Measurements from ENCODE around the gene PLSCR4.

The PLSCR4 gene

GRCh38 chr3:146156666-146157314 lies 94.1 kb downstream of the PLSCR4 start:
- peak overlapping the region in 1 of 2 donors; percentile 55 for H3K9ac ChIP-seq (ENCODE audit: low read depth in 1 of 2, low read length in 2 of 2)

GRCh38 chr3:146156095-146156494 lies 94.8 kb downstream of the PLSCR4 start:
- no peaks in the 10 kb centered on the region for H3K9me3 ChIP-seq (ENCODE audit: control insufficient read depth in 2 of 2, low read length in 2 of 2)
- H3K36me3 ChIP-seq (ENCODE audit: control insufficient read depth in 2 of 2, insufficient read depth in 2 of 2, low read length in 2 of 2), result no peaks in the 10 kb centered on the region
- no peaks in the 10 kb centered on the region for H3K27me3 ChIP-seq (ENCODE audit: control insufficient read depth in 2 of 2, insufficient read depth in 2 of 2, low read length in 2 of 2)
- peaks cover 9 to 20% of the 10 kb centered on the region in 2 donors for H3K4me1 ChIP-seq (ENCODE audit: control insufficient read depth in 2 of 2, insufficient read depth in 2 of 2, low read length in 2 of 2)
- H3K27ac ChIP-seq (ENCODE audit: low read depth in 2 of 2, low read length in 2 of 2), result peak overlapping the region; percentile 35 to 60
- H3K4me3 ChIP-seq (ENCODE audit: low read length in 2 of 2), result peak overlapping the region; percentile 36 to 57
- peak overlapping the region in 1 of 2 donors; percentile 55 for H3K9ac ChIP-seq (ENCODE audit: low read depth in 1 of 2, low read length in 2 of 2)

More at GRCh38 chr3:146156666-146157314, 94.1 kb downstream of the PLSCR4 start:
- H3K36me3 ChIP-seq (ENCODE audit: control insufficient read depth in 2 of 2, insufficient read depth in 2 of 2, low read length in 2 of 2), result no peaks in the 10 kb centered on the region
- H3K27me3 ChIP-seq (ENCODE audit: control insufficient read depth in 2 of 2, insufficient read depth in 2 of 2, low read length in 2 of 2), result no peaks in the 10 kb centered on the region
- no peaks in the 10 kb centered on the region for H3K9me3 ChIP-seq (ENCODE audit: control insufficient read depth in 2 of 2, low read length in 2 of 2)
- H3K4me1 ChIP-seq (ENCODE audit: control insufficient read depth in 2 of 2, insufficient read depth in 2 of 2, low read length in 2 of 2), result peaks cover 9 to 24% of the 10 kb centered on the region in 2 donors
- peak overlapping the region; percentile 46 to 48 for H3K4me3 ChIP-seq (ENCODE audit: low read length in 2 of 2)
- H3K27ac ChIP-seq (ENCODE audit: low read depth in 2 of 2, low read length in 2 of 2), result peak overlapping the region; percentile 69 to 77

GRCh38 chr3:146154995-146155394 lies 95.9 kb downstream of the PLSCR4 start:
- Histone ChIP-seq H3K9ac (ENCODE audit: low read depth in 1 of 2, low read length in 2 of 2) (no peak overlapping the region), H3K4me3 (ENCODE audit: low read length in 2 of 2) (no peak overlapping the region), H3K9me3 (ENCODE audit: control insufficient read depth in 2 of 2, low read length in 2 of 2) (no peaks in the 10 kb centered on the region), H3K36me3 (ENCODE audit: control insufficient read depth in 2 of 2, insufficient read depth in 2 of 2, low read length in 2 of 2) (no peaks in the 10 kb centered on the region), H3K27me3 (ENCODE audit: control insufficient read depth in 2 of 2, insufficient read depth in 2 of 2, low read length in 2 of 2) (no peaks in the 10 kb centered on the region), H3K27ac (ENCODE audit: low read depth in 2 of 2, low read length in 2 of 2) (no peak overlapping the region), H3K4me1 (ENCODE audit: control insufficient read depth in 2 of 2, insufficient read depth in 2 of 2, low read length in 2 of 2) (peaks cover 9 to 20% of the 10 kb centered on the region in 2 donors)

- Histone ChIP-seq H3K9me3 (ENCODE audit: control insufficient read depth in 2 of 2, low read length in 2 of 2) (no peaks in the 10 kb centered on the region), H3K36me3 (ENCODE audit: control insufficient read depth in 2 of 2, insufficient read depth in 2 of 2, low read length in 2 of 2) (no peaks in the 10 kb centered on the region), H3K27ac (ENCODE audit: low read depth in 2 of 2, low read length in 2 of 2) (no peak overlapping the region), H3K4me1 (ENCODE audit: control insufficient read depth in 2 of 2, insufficient read depth in 2 of 2, low read length in 2 of 2) (peaks cover 9 to 20% of the 10 kb centered on the region in 2 donors), H3K9ac (ENCODE audit: low read depth in 1 of 2, low read length in 2 of 2) (no peak overlapping the region), H3K4me3 (ENCODE audit: low read length in 2 of 2) (no peak overlapping the region), H3K27me3 (ENCODE audit: control insufficient read depth in 2 of 2, insufficient read depth in 2 of 2, low read length in 2 of 2) (no peaks in the 10 kb centered on the region)
These were observed 96.6 kb downstream of the PLSCR4 start for GRCh38 chr3:146154316-146154715.

- H3K9ac ChIP-seq (ENCODE audit: low read depth in 1 of 2, low read length in 2 of 2), result no peak overlapping the region
- H3K4me3 ChIP-seq (ENCODE audit: low read length in 2 of 2), result no peak overlapping the region
- no peak overlapping the region for H3K27ac ChIP-seq (ENCODE audit: low read depth in 2 of 2, low read length in 2 of 2)
- H3K9me3 ChIP-seq (ENCODE audit: control insufficient read depth in 2 of 2, low read length in 2 of 2), result no peaks in the 10 kb centered on the region
- no peaks in the 10 kb centered on the region for H3K27me3 ChIP-seq (ENCODE audit: control insufficient read depth in 2 of 2, insufficient read depth in 2 of 2, low read length in 2 of 2)
- peaks cover 6 to 17% of the 10 kb centered on the region in 2 donors for H3K4me1 ChIP-seq (ENCODE audit: control insufficient read depth in 2 of 2, insufficient read depth in 2 of 2, low read length in 2 of 2)
- H3K36me3 ChIP-seq (ENCODE audit: control insufficient read depth in 2 of 2, insufficient read depth in 2 of 2, low read length in 2 of 2), result no peaks in the 10 kb centered on the region
These were observed 97.5 kb downstream of the PLSCR4 start for GRCh38 chr3:146153429-146153828.

- Histone ChIP-seq H3K27ac (ENCODE audit: low read depth in 2 of 2, low read length in 2 of 2) (no peak overlapping the region), H3K27me3 (ENCODE audit: control insufficient read depth in 2 of 2, insufficient read depth in 2 of 2, low read length in 2 of 2) (no peaks in the 10 kb centered on the region), H3K9ac (ENCODE audit: low read depth in 1 of 2, low read length in 2 of 2) (no peak overlapping the region), H3K36me3 (ENCODE audit: control insufficient read depth in 2 of 2, insufficient read depth in 2 of 2, low read length in 2 of 2) (no peaks in the 10 kb centered on the region), H3K4me3 (ENCODE audit: low read length in 2 of 2) (no peak overlapping the region), H3K4me1 (ENCODE audit: control insufficient read depth in 2 of 2, insufficient read depth in 2 of 2, low read length in 2 of 2) (peaks cover 2 to 17% of the 10 kb centered on the region in 2 donors), H3K9me3 (ENCODE audit: control insufficient read depth in 2 of 2, low read length in 2 of 2) (no peaks in the 10 kb centered on the region)
These were observed 98.1 kb downstream of the PLSCR4 start for GRCh38 chr3:146152834-146153233.

GRCh38 chr3:146148468-146148931 lies 102.4 kb downstream of the PLSCR4 start:
- Histone ChIP-seq H3K4me3 (ENCODE audit: low read length in 2 of 2) (no peak overlapping the region), H3K27me3 (ENCODE audit: control insufficient read depth in 2 of 2, insufficient read depth in 2 of 2, low read length in 2 of 2) (no peaks in the 10 kb centered on the region), H3K9ac (ENCODE audit: low read depth in 1 of 2, low read length in 2 of 2) (no peak overlapping the region), H3K27ac (ENCODE audit: low read depth in 2 of 2, low read length in 2 of 2) (no peak overlapping the region), H3K4me1 (ENCODE audit: control insufficient read depth in 2 of 2, insufficient read depth in 2 of 2, low read length in 2 of 2) (peaks cover 0 to 2% of the 10 kb centered on the region in 2 donors), H3K9me3 (ENCODE audit: control insufficient read depth in 2 of 2, low read length in 2 of 2) (no peaks in the 10 kb centered on the region), H3K36me3 (ENCODE audit: control insufficient read depth in 2 of 2, insufficient read depth in 2 of 2, low read length in 2 of 2) (no peaks in the 10 kb centered on the region)

GRCh38 chr3:146145642-146146041 lies 105.3 kb downstream of the PLSCR4 start:
- H3K4me1 ChIP-seq (ENCODE audit: control insufficient read depth in 2 of 2, insufficient read depth in 2 of 2, low read length in 2 of 2), result peaks cover 0 to 2% of the 10 kb centered on the region in 2 donors
- H3K9me3 ChIP-seq (ENCODE audit: control insufficient read depth in 2 of 2, low read length in 2 of 2), result no peaks in the 10 kb centered on the region

GRCh38 chr3:146142757-146143156 lies 108.1 kb downstream of the PLSCR4 start:
- Histone ChIP-seq H3K4me1 (ENCODE audit: control insufficient read depth in 2 of 2, insufficient read depth in 2 of 2, low read length in 2 of 2) (peaks cover 0 to 2% of the 10 kb centered on the region in 2 donors), H3K27me3 (ENCODE audit: control insufficient read depth in 2 of 2, insufficient read depth in 2 of 2, low read length in 2 of 2) (no peaks in the 10 kb centered on the region), H3K27ac (ENCODE audit: low read depth in 2 of 2, low read length in 2 of 2) (no peak overlapping the region), H3K9me3 (ENCODE audit: control insufficient read depth in 2 of 2, low read length in 2 of 2) (no peaks in the 10 kb centered on the region), H3K4me3 (ENCODE audit: low read length in 2 of 2) (no peak overlapping the region), H3K36me3 (ENCODE audit: control insufficient read depth in 2 of 2, insufficient read depth in 2 of 2, low read length in 2 of 2) (no peaks in the 10 kb centered on the region), H3K9ac (ENCODE audit: low read depth in 1 of 2, low read length in 2 of 2) (no peak overlapping the region)

More at GRCh38 chr3:146145642-146146041, 105.3 kb downstream of the PLSCR4 start:
- Histone ChIP-seq H3K27ac (ENCODE audit: low read depth in 2 of 2, low read length in 2 of 2) (no peak overlapping the region), H3K27me3 (ENCODE audit: control insufficient read depth in 2 of 2, insufficient read depth in 2 of 2, low read length in 2 of 2) (no peaks in the 10 kb centered on the region), H3K36me3 (ENCODE audit: control insufficient read depth in 2 of 2, insufficient read depth in 2 of 2, low read length in 2 of 2) (no peaks in the 10 kb centered on the region), H3K9ac (ENCODE audit: low read depth in 1 of 2, low read length in 2 of 2) (no peak overlapping the region), H3K4me3 (ENCODE audit: low read length in 2 of 2) (no peak overlapping the region)
